Keratinocyte (primary cell): ENCODE results near the gene SMIM24. TPM values are rescaled to one million over a fixed set of nuclear protein-coding genes. Genes with fewer than 3 reads are reported as not detected.
A peak's percentile ranks its signal among the peaks of the same experiment; 100 is the strongest.

ENCODE experiments used
- DNase-seq: peaks from one replicate; pipeline ENCODE4 v3.0.0-alpha.2; 2011; ENCODE audit warnings: low read depth, missing footprints, low spot score
- FAIRE-seq: peaks from 2 replicates; lab custom pipeline; 2011; peaks lifted over from hg19 to GRCh38; lab: Jason Lieb, UNC
- H2AFZ ChIP-seq: 2 replicates; pipeline ENCODE4 v1.6.0; 2012; ENCODE audit warnings: low read length, control low read depth, inconsistent platforms; ENCODE audit not compliant: control insufficient read depth
- H3K27ac ChIP-seq: 2 replicates; pipeline ENCODE4 v1.5.1; 2011; ENCODE audit warnings: low read length; ENCODE audit not compliant: control insufficient read depth, insufficient read depth
- H3K27me3 ChIP-seq: 3 replicates; pipeline ENCODE4 v1.6.0; 2011; ENCODE audit warnings: low read length; ENCODE audit not compliant: control insufficient read depth, insufficient read depth; ENCODE audit errors: extremely low read depth
- H3K36me3 ChIP-seq, 2 experiments: 2 replicates in 1 of 2; 3 replicates in 1 of 2; pipeline ENCODE4 v1.5.1; 2011; ENCODE audit warnings: low read length in 2 of 2, mild to moderate bottlenecking in 1 of 2; ENCODE audit not compliant: control insufficient read depth in 2 of 2, insufficient read depth in 2 of 2; ENCODE audit errors: extremely low read depth in 1 of 2
- H3K4me1 ChIP-seq: 3 replicates; pipeline ENCODE4 v1.5.1; 2011; ENCODE audit warnings: low read length; ENCODE audit not compliant: control insufficient read depth, insufficient read depth; ENCODE audit errors: extremely low read depth
- H3K4me2 ChIP-seq: 3 replicates; pipeline ENCODE4 v1.6.0; 2011; ENCODE audit warnings: low read depth, low read length; ENCODE audit not compliant: control insufficient read depth, insufficient read depth; ENCODE audit errors: extremely low read depth
- H3K4me3 ChIP-seq, 3 experiments: fragments of 200-600 bp in 1 of 3; sonication (generic) in 1 of 3; 2 replicates in 2 of 3; 3 replicates in 1 of 3; pipeline ENCODE4 v1.5.1; 2011 to 2016; ENCODE audit warnings: low read length in 3 of 3, mild to moderate bottlenecking in 3 of 3, control low read depth in 2 of 3, inconsistent platforms in 1 of 3, low read depth in 1 of 3, mixed read lengths in 1 of 3, mixed run types in 1 of 3, moderate library complexity in 1 of 3; ENCODE audit not compliant: control insufficient read depth in 2 of 3, insufficient read depth in 2 of 3; ENCODE audit errors: extremely low read depth in 1 of 3
- H3K79me2 ChIP-seq: 2 replicates; pipeline ENCODE4 v1.6.0; 2012; ENCODE audit warnings: low read length; ENCODE audit not compliant: control insufficient read depth, insufficient read depth
- H3K9ac ChIP-seq: 3 replicates; pipeline ENCODE4 v1.6.0; 2011; ENCODE audit warnings: low read length; ENCODE audit not compliant: control insufficient read depth, insufficient read depth; ENCODE audit errors: extremely low read depth
- H3K9me1 ChIP-seq: 3 replicates; pipeline ENCODE4 v1.6.0; 2011; ENCODE audit warnings: low read length; ENCODE audit not compliant: control insufficient read depth, insufficient read depth; ENCODE audit errors: extremely low read depth
- H3K9me3 ChIP-seq: 2 replicates; pipeline ENCODE4 v1.5.1; 2012; ENCODE audit warnings: low read depth, low read length; ENCODE audit not compliant: control insufficient read depth
- H4K20me1 ChIP-seq: 3 replicates; pipeline ENCODE4 v1.6.0; 2011; ENCODE audit warnings: low read length; ENCODE audit not compliant: control insufficient read depth, insufficient read depth; ENCODE audit errors: extremely low read depth
- EZH2 ChIP-seq: IDR thresholded peaks from one replicate; pipeline ENCODE4 v1.6.1; 2012; ENCODE audit warnings: inconsistent platforms, mild to moderate bottlenecking, low read length, moderate library complexity
- dilution Hi-C: fragments of 300-500 bp; cut with MboI; formaldehyde crosslinking; loops from one replicate; pipeline ENCODE4 v1.7.0; 2020; ENCODE audit warnings: low sequenced_read_pairs; ENCODE audit not compliant: extremely low pct_ligation_motif_present
- polyA plus RNA-seq, 5 experiments: library from polyadenylated mRNA; depleted of rRNA in 3 of 5; stranded (reverse) in 3 of 5; stranded (forward) in 1 of 5; unstranded in 1 of 5; fragments of >200 nt; gene quantifications; 1 replicate in 1 of 5; 2 replicates in 3 of 5; 3 replicates in 1 of 5; pipeline versions ENCODE4 v1.2.1 to v1.2.3, GENCODE V29; 2011 to 2012; ENCODE audit warnings: missing spikeins in 2 of 5, low read depth in 1 of 5, low replicate concordance in 1 of 5
- TF ChIP-seq, protein P1 (sequence below), 3 experiments: IDR thresholded peaks in 1 of 3; conservative IDR thresholded peaks in 1 of 3; optimal IDR thresholded peaks in 1 of 3; 2 replicates in 2 of 3; 3 replicates in 1 of 3; pipeline versions ENCODE3 to v1.5.1; 2011; ENCODE audit warnings: low read length in 3 of 3, mild to moderate bottlenecking in 3 of 3, moderate library complexity in 2 of 3, control low read depth in 1 of 3, inconsistent platforms in 1 of 3; ENCODE audit not compliant: insufficient read depth in 2 of 3; ENCODE audit errors: extremely low read depth in 1 of 3

Gene SMIM24
- polyA plus RNA-seq, 1 donor (not counting 4 experiments of a cell fraction or from before 2014, with no cell fraction given), result not detected

DNA sequence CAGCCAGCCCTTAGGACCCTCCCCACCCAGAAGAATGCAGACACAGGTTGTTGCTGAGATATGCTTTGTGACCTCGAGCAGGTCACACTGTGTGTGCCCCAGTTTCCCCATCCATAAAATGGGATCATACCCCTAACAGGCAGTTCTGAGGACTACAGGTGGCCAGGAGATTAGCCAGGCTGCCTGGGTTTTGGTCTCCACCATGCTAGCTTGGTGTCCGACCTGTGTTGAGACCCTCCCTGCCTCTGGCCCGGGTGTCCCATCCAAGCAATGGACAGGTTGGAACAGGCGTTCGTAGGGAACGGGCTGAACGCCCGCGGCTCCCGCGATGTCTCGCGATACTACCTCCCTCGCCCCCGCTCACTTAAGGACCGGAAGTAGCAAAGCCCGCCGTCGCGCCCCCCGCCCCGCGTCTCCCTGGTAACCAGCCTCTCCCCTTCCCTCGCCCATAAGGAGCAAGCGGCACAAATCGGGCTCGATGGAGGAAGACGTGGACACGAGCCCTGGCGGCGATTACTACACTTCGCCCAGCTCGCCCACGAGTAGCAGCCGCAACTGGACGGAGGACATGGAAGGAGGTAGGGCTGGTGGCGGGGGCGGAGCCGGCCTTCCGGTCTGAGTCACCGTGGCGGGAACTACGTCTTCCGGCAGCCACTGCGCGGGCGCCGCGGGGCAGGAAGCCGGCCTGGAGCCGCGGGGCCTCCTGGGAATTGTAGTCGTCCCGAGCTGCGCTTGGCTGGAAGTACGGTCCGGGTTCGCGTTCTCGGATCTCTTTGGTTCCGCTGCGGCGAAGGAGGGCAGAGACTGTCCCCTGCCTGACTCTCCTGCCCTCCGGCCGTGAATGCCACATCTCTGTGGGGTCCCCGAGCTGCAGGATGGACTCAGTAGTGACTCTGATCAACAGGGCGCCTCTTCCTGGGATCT lies 45.4 kb downstream of the SMIM24 start:
- DNase-seq (peak; percentile 48), FAIRE-seq (peak; percentile 86)
- Histone ChIP-seq H3K4me3 (peak overlapping the region; percentile 40 to 74 (median 62)), H3K36me3 (peaks cover 22 to 29% of the 10 kb centered on the region in 2 experiments), H3K27ac (peak overlapping the region; percentile 85), H3K27me3 (no peaks in the 10 kb centered on the region), H4K20me1 (peaks cover 3% of the 10 kb centered on the region), H3K4me1 (peaks cover 13% of the 10 kb centered on the region), H3K4me2 (peak overlapping the region; percentile 63), H2AFZ (peak overlapping the region; percentile 84), H3K9me1 (no peaks in the 10 kb centered on the region), H3K9me3 (no peaks in the 10 kb centered on the region), H3K9ac (peak overlapping the region; percentile 86), H3K79me2 (peaks cover 5% of the 10 kb centered on the region)
- no peak for TF ChIP-seq EZH2
- TF ChIP-seq, protein P1, sequence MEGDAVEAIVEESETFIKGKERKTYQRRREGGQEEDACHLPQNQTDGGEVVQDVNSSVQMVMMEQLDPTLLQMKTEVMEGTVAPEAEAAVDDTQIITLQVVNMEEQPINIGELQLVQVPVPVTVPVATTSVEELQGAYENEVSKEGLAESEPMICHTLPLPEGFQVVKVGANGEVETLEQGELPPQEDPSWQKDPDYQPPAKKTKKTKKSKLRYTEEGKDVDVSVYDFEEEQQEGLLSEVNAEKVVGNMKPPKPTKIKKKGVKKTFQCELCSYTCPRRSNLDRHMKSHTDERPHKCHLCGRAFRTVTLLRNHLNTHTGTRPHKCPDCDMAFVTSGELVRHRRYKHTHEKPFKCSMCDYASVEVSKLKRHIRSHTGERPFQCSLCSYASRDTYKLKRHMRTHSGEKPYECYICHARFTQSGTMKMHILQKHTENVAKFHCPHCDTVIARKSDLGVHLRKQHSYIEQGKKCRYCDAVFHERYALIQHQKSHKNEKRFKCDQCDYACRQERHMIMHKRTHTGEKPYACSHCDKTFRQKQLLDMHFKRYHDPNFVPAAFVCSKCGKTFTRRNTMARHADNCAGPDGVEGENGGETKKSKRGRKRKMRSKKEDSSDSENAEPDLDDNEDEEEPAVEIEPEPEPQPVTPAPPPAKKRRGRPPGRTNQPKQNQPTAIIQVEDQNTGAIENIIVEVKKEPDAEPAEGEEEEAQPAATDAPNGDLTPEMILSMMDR (optimal IDR thresholded peaks at IDR 0.05 in 1 of 3, IDR thresholded peaks at IDR 0.05 in 1 of 3, conservative IDR thresholded peaks at IDR 0.05 in 1 of 3; ENCODE audit: extremely low read depth in 1 of 3, insufficient read depth in 2 of 3, low read length in 3 of 3), result no peak
- dilution Hi-C loops, result no loop called here

DNA sequence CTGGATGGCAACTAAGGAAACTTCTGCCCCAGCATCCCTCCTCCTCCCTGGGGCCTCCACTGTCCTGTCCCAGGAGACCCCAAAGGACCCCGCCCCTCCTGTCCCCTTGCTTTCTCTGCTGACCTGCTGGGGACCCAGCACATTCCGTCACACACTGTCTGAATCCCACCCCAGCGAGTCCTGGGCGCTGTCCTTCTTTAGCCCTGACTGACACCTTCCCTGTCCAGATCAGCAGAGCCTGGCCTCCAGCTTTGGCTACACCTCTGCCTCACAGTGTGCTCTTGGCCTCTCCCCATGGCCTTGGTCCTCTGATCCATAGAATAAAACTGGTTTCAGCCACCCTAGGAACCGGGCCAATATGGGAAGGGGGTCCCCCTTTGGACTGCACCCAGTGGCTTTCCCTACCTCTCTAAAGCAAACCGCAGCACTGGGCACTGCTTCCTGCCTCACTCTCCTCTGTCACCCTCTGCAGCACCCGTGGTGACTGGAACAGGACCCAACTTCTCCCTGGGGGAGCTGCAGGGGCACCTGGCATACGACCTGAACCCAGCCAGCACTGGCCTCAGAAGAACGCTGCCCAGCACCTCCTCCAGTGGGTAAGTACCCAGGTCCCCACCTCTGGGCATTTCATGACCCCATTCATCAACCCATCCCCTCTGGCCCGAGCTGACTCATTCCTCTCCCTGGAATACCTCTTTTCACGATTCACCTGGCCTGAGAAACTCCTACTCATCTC lies 46.4 kb downstream of the SMIM24 start:
- Histone ChIP-seq H4K20me1 (peaks cover 3% of the 10 kb centered on the region), H3K9me1 (no peaks in the 10 kb centered on the region), H3K4me2 (no peak overlapping the region), H2AFZ (no peak overlapping the region), H3K27ac (peak overlapping the region; percentile 85), H3K36me3 (peaks cover 21 to 29% of the 10 kb centered on the region in 2 experiments), H3K4me1 (peaks cover 21% of the 10 kb centered on the region), H3K79me2 (peaks cover 5% of the 10 kb centered on the region), H3K9me3 (no peaks in the 10 kb centered on the region), H3K4me3 (no peak overlapping the region), H3K9ac (no peak overlapping the region), H3K27me3 (no peaks in the 10 kb centered on the region)
- TF ChIP-seq, protein P1 (optimal IDR thresholded peaks at IDR 0.05 in 1 of 3, IDR thresholded peaks at IDR 0.05 in 1 of 3, conservative IDR thresholded peaks at IDR 0.05 in 1 of 3; ENCODE audit: extremely low read depth in 1 of 3, insufficient read depth in 2 of 3, low read length in 3 of 3), result no peak
- TF ChIP-seq EZH2, result no peak
- DNase-seq, result no peak
- FAIRE-seq, result no peak
- dilution Hi-C loops, result no loop called here
